NCI-H128 (cell line): ENCODE results near the gene C10orf95.
"Not testable (repeated sequence)": the region's sequence is repeated elsewhere in the genome, so short reads cannot be mapped to it uniquely, and the experiment has no call there.

Experiments used
- DNase-seq: peaks from one replicate; lab custom pipeline; 2025; ENCODE audit not compliant: unreplicated experiment; lab: John Stamatoyannopoulos, UW

The C10orf95 gene

DNA sequence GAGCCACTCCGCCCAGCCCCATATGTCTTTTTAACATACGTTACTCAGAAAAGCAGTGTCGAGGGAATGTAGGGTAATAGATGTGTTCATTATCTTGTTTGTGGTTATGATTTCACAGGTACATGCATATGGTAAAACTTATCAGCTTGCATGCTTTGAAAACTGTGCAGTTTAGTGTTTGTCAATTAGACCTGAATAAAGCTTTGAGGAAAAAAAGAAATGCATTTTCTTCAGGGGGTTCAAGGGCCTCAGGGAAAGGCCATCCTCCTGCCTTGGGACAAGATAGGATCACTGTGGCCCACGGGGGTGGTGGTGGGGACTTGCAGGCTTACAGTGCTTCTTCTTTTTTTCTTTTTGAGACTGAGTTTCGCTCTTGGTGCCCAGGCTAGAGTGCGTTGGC, 16.0 kb upstream of the C10orf95 start:
- no peak for DNase-seq

DNA sequence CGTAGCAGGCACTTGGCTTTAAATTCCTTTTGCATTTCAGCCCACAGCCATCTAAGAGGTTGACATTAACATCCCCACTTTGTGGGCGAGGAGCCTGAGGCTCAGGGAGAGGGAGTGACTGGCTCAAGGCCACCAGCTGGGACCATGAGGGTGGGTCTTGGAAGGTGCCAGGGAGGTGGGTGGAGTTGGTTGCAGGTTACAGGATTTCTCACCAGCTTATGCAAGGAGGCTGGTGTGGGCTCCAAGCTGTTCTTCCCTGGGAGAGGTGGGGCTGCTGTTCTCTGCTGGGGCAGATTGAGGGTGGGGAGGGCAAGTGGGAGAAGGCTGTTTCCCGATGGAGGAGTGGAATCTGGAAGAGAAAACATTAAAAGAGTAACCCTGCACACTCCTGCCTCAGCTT, 14.1 kb upstream of the C10orf95 start:
- no peak for DNase-seq

DNA sequence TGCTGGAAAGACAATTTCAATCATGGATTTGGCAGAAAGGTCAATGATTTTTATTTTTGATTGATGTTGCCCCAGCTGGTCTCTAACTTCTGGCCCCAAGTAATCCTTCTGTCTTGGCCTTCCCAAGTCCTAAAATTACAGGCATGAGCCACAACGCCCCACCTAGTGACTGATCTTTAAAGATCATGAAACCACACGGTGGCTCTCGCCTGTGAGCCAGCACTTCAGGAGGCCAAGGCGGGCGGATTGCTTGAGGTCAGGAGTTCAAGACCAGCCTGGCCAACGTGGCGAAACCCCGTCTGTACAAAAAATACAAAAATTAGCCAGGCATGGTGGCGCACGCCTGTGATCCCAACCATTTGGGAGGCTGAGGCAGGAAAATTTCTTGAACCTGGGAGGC, 12.6 kb upstream of the C10orf95 start:
- no peak for DNase-seq

DNA sequence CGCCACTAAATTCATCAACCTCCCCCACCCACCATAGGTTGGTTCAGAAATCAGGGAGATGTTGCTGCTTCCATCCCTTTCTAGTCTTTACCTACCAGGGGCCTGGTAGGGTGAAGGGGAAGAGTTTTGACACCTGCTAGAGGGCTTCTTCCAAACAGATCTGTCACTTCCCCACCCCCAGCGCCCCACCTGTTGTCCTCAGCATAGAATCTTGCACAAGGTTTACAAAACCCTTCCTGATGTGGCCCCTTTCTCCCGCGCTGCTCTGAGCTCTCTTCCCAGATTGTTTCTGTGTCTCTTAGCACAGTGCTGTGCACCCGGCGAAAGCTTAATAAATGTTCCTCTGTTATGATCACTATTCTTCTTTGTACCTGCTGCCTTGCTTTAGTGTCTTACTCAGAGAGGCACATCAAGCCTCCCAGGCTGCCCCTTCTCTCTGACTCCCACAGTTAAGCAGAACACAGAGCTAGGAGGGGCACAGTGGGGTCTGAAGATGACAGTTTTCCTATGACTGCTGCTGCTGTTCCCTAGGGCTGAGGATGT, 11.2 kb upstream of the C10orf95 start:
- no peak for DNase-seq

DNA sequence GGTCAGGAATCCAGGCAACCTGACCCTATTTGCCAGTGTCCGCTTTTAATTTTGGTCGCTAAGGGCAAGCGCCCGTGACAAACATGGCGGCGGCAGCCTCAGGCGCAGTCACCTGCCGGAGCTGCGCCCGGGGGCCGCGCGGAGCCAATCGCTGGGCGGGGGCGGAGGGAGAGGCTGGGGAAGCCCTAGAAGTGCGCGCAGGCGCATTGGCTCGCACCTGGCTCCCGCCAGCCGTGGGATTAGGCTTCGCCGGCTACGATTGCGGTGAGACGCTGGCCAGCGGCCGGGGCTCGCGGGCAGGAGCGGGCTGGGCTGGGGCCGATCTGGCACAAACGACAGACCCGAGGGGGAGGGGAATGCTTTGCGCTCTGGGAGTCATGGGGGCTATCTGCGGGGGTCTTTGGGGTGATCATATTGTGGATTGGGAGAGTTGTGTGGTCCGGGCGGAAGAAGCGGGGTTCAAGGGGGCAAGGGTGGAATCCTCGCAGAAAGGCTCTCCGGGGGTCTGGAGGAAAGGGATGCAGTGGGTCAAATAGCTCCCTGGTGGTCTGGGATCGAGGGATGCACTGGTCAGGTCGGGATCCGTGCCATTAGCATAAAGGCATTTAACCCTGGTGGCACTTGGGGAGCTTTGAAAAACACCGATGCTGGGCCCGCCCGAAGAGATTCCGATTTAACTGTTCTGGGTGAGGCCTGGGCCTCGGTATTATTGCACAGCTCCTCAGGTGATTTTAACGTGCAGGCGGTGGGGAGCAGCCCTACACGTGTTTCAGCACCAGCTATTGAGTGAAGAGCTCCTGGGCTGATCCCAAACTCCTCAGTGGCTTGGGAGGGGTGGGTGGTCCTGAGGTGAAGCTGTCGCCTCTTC, 10.1 kb upstream of the C10orf95 start:
- DNase-seq: peak; percentile 69

DNA sequence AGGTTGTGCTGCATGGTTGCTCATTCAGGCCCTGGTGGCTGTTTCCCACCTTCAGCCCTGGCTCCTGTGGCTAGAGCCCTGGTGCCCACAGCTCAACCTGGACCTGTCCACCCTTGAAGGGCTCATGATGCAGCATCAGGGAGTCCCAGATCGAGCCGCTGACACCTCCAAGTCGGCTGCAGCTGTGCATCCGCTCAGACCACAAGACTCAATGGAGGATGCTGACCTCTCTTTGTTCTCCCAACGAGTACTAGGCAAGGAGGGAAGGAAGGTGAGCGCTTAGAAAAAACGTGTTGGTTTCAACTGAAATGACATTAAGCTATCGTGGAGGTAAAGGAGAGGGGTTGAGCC, 9.5 kb upstream of the C10orf95 start:
- DNase-seq: peak; percentile 55

DNA sequence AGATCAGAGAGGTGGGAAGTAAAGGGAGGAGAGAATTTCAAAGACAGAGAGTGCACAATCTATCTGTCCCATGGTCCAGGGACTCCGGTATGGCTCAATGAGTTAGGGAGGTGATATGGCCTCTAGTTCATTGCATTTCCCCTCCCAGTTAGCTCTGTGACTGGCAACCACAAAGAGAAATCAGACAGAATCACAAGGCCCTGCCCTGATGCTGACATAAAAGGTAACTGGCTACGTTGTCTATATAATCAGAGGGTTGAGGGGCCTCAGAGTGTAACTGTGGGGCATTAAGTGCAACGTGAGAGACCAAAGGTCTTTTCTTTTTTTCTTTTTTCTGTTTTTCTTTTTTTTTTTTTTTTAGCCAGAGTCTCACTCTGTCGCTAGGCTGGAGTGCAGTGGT, 7.3 kb upstream of the C10orf95 start:
- DNase-seq: no peak

DNA sequence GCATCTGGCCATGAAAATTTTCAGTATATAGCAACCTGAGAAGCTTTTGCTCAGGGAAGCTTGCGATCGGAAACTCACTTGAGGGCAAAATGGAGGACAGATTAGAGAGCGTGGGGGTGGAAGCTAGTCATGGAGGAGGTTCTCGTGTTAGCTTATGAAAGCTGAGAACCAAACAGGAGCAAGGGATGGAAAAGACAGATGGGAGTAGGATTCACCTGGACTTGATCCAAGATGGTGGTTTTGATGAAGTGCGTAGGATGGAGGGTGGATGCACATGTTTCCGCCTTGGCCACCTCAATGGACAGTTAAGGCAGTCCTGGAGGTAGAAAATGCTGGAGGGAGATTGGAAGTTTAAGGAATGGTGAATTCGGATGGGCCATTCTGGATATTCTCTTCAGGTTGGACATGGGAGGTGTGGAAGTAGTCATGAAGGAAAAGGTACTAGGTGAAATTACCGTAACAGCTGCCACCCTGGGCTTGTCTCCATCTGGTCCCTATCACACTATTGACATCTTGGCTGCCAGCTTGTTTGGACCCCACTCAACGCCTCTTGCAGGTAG, 6.3 kb upstream of the C10orf95 start:
- DNase-seq: no peak

DNA sequence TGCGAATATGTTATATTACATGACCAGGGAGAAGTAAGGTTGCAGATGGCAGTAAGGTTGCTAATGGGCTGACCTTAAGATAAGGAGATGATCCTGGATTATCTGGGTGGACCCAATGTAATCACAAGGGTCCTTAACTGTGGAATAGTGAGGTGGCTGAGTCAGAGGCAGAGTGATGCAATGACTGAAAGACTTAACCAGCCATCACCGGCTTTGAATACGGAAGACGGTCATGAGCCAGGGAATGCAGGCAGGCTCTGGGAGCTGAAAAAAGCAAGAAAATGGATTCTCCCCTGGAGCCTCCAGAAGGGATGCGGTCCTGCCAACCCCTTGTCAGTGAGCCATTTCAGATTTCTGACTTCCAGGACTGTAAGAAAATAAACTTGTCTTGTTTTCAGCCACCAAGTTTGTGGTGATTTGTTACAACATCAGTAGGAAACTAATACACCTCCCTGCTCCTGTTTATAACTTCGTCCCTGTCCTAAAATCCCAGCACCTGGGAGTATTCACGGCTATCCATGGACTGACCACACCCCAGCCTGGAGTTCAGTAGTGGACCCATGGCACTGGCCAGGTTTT, 4.6 kb upstream of the C10orf95 start:
- no peak for DNase-seq

DNA sequence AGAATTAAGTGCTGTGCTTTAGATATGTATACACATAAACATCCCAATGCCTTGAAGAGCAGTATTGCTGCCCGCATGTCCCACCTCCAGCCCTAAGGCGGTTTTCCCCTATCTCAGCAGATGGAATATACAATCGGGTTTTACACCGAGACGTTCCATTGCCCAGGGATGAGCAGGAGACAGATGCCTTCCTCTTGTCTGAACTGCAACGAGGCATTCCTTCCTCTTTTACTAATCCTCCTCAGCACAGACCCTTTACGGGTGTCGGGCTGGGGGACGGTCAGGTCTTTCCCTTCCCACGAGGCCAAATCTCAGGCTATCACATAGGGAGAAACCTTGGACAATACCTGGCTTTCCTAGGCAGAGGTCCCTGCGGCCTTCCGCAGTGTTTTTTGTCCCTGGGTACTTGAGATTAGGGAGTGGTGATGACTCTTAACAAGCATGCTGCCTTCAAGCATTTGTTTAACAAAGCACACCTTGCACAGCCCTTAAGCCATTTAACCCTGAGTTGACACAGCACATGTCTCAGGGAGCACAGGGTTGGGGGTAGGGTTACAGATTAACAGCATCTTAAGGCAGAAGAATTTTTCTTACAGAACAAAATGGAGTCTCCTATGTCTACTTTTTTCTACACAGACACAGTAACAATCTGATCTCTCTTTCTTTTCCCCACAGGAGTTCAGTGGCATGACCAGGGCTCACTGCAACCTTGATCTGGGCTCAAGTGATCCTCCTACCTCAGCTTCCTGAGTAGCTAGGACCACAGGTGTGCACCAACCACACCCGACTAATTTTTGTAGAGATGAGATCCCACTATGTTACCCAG, 3.5 kb upstream of the C10orf95 start:
- not testable (repeated sequence) for DNase-seq

DNA sequence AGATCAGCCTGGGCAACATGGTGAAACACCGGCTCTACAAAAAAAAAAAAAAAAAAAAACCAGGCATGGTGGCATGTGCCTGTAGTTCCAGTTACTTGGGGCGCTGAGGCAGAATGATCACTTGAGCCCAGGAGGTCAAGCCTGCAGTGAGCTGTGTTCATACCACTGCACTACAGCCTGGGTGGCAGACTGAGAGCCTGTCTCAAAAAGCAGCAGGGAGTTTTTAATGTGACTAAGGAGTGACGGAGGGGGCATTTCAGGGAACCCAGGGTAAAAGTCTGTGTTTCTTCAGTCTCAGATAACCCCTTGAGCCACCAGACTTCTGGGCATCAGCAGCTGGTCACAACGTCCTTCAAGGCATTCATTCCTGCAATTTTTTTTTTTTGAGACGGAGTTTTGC, 2.2 kb upstream of the C10orf95 start:
- DNase-seq: no peak

DNA sequence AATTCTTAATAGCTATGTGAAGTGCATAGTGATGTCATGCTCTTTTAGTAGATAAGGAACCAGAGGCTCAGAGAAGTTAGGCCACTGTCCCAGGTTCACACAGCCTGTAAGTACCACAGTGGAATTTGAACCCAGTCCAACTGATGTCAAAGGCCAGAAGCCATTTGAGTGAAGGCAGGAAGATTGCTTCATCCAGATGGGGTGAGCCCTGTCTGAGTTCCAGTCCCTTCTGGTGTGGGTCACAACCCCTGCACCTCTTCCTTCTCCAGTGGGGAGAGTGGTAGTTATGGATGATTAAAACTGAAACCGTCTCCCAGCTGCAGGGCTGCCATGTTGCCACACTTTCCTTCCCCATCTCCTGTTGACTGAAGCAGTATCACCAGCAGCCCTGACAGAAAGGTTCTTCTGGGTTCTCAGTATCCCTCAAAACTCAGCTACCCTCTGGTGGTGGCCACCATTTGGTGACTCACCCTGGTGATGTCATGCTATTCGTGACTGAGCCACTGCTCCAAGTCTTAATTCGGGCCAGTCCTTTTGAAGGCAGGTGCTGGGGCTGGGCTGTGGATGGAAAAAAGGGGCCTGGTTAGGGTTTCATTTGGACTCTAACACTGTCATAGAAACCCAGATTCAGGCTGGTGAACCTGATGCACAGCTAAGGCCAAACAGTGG, 1.5 kb upstream of the C10orf95 start:
- no peak for DNase-seq

DNA sequence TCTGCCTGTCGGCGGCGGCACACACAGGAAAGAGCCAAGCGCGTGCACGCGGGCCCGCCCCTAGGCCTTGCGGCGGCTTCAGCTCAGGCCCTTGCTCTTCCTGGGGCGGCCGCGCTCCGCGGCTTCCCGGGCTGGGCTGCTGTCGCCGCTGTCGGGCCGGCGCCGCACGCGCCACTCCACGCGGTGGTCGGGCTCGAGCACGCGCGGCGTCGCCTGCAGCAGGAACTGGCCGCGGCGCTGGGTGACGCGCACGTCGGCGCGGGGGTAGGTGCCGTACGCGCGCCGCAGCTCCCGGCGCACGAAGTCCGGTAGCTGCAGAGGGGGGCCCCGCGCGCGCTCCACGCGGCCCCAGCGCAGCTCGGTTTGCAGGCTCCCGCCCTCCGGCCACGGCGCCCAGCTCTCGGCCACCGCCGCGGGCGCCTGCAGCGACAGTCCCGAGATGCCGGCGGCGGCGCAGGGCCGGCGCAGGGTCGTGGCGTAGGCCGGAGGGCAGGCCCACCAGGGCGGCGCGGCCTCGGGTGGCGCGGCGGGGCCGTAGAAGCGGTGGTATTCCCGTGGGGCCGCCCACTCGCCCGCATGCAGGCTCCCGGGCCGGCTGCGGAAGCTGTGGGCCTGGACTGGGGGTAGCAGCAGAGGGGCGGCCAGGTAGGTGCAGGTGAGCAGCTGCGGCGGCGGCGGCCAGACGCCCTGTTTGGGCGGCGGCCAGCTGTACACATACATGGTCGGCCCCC, 804 bp downstream of the C10orf95 start:
- DNase-seq: peak; percentile 51

DNA sequence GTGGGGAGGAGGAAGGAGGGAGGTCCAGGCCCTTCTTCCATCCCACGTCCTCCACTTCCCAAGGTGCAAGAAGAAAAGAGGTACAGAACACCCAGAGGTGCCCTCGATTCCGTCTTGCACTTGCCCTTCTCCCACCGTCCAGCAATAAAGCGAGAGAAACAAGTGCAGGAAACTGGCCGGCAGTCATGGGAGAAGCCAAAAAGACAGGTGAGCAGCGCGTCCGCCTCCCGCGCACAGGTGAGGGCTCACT, 1.3 kb downstream of the C10orf95 start:
- no peak for DNase-seq

DNA sequence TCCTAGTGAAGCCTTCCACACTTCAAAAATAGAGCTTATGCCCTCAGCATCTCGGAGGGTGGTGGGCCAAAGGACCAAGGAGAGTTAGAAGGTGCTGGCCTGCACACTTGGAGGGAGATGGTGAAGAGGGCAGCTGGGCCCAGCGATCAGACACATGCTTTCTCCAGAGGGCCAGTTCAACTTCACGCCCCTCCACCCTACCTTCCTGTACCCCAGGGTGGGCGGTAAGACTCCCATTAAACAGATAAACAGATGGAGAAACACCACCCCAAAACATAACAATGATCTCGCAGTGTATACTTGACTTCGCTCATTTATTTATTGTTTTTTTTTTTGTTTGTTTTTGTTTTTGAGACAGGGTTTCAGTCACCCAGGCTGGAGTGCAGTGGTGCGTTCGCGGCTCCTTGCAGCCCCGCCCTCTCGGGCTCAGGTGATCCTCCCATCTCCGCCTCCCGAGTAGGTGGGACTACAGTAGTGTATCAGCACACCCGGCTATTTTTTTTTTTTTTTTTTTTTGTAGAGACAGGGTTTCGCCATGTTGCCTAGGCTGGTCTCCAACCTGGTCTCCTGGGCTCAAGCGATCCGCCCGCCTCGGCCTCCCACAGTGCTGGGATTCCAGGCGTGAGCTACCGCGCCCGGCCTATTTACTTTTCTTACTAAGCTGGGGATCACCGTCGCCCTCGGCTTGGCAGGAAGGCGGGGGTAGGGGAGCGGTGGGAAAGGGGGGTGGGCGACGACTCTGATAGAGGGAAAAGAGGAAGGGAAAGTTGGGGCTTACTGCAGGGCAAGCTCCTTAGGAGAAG, 1.8 kb downstream of the C10orf95 start:
- peak; percentile 56 for DNase-seq

DNA sequence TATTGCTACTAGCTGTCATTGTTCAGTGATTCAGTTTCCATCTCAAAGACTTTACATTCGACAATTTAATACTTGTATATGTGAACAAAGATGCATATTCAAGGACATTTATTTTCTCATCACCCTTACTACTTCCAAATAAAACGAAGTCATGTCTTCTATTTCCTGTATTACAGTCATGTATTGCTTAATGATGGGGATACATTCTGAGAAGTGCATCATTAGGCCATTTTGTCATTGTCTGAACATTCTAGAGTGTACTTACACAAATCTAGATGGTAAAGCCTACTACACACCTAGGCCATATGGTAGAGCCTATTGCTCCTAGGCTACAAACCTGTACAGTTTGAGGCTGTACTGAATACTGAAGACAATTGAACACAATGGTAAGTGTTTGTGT, 6.5 kb downstream of the C10orf95 start:
- DNase-seq: no peak

DNA sequence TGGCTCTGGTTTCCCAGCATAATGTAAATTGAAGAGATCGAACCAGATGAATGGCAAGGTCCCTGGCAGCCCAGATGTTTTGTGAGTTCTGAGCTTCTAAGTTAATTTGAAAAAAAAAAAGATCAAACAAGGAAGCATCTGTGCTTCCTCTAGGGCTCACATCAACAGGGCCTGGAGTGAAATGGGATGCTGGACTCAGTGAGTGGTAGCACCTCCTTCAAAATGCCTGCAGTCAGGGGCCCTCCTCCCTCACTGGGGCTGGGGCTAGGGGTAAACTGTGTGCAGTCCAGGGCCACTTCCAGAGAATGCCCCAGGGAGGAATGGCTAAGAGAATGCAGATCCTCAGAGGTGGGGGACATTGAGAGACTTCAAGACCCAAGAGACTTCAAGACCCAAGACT, 13.0 kb downstream of the C10orf95 start:
- DNase-seq: no peak

DNA sequence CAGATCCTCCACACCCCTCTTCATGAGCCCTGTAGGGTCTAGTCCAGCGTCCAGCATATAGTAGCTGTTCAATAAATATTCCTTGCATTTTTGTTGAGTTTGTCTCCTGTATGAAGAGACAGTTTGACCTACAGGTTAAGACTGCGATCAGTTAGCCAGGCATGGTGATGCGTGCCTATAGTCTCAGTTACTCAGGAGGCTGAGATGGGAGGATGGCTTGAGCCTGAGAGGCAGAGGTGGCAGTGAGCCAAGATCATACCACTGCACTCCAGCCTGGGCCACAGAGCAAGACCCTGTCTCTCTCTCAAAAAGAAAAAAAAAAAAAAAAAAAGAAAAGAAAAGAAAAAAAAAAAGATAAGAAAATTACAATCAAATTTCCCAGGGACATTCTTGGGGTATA, 13.8 kb downstream of the C10orf95 start:
- no peak for DNase-seq

DNA sequence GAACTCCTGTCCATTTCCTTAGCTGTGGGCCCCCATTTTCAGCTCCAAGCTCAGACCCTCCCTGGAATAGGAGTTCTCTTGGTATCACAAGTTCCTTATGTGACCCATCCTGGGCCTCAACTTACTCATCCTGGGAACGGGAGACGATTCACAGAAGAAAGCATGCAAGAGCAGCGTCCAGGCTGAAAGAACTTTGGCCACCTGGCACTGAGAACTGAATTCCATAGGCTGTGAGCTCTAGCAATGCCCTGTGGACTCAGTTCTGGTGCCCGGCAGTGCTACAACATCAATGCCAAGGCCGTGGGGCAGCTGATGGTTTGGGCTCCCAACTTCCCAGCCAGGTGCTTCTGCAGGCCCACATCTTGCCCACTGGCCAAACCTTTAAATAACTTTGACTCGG, 15.0 kb downstream of the C10orf95 start:
- no peak for DNase-seq
